ENCODE data around the gene TTLL11.

GRCh38 chr9:122102156-122102555, 9.0 kb upstream of the TTLL11 start:
- TF ChIP-seq EZH2phosphoT487 (IDR thresholded peaks at IDR 0.05; ENCODE audit: insufficient read depth, low read depth): no peak
- no peak for TF ChIP-seq EZH2 (IDR thresholded peaks at IDR 0.05; ENCODE audit: insufficient read depth, poor library complexity, severe bottlenecking)
